Fibroblast of skin of left quadriceps (primary cell): ENCODE results near the gene SPA17.

Experiments
- DNase-seq, 2 experiments: peaks; one replicate each; pipeline ENCODE4 v3.0.0-alpha.2; 2013; ENCODE audit warnings: low read depth in 2 of 2

The SPA17 gene

DNA sequence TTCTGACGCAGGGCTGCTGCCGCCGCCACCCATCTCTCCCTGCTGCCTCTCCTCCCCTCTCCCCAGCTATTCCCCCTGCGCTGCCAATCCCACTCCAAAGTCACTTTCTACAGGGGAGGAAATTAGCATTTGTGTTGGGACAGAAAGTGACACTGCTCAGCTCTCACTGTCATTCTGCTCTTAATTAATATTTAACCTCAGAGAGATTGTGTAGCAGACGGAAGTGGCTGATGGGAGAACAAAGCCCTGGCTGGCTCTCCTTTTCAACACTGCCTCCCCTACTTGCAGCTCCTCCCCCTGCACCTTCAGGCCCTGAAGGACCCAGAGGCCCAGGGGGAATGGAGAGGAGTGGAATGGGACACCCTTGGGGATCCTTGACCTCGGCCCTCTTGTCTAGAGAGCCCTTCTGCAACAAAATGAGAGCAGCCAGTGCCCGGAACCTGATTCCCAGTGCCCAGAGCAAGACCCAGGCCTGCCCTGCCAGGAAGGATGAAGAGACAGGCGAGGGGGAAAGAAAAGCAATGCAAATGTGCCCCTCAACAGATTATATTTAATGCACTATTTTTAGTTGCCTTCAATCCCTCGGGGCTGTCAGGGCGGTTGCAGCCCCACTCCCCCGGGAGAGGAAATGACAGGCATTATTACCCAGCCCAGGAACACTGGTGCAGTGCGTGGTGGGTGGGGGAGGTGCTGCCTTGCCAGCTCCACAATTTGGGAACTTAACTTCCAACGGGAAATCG is 51.4 kb downstream of the SPA17 start:
- DNase-seq = no peak

DNA sequence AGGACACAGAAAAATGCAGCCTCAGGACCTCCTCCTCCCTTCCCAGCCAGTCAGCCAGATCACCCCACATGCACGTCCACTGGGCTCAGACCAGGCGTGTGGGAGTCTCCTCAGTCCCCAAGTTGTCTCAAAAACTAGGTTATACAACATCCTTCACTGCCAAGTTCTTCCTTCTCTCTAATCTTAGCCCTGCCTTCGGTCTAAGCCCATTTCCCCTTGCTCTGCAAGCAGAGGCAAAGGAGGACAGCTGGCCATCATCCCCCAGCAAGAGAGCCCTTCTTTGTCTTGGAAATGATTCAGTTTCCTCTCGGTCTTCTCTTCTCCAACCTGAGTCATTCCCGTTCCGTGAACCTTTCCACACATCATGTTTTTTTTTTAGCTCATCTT is 52.0 kb downstream of the SPA17 start:
- no peak for DNase-seq

DNA sequence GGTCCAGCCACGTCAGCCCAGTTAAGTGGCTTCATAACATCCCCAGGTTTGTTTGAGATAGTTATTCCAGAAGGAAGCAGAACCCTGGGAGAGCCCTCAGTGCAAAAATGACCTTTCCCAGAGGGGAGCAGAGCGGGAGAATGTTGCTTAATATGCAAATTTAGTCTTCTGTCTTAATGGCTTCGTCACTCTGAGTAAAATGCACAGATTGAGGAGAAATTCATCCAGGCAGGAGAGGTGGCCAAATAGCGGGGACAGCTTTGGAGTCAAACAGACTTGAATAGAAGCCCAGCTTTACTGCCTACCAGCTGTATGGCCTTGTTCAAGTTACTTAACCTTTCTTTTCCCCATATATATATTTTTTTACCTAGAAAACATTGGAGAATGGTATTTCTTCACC is 53.8 kb downstream of the SPA17 start:
- no peak for DNase-seq

DNA sequence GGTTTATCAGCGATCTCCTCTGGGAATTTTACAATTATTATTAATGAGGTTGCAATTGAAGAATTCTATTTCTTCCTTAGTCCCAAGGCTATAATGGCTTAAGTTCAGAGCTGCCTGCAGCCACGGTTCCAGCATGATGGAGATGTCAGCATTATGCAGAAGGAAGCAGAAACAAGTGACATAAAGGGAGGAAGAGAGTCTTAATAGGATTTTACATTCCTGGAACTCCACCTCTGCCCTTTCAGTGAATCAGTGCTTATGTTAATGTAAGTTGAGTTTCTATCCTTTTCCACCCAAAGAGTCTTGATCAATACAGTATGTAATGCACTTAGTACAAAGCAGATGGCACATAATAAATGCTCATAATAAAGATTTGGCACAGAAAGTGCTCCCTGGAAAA is 54.4 kb downstream of the SPA17 start:
- DNase-seq = no peak

DNA sequence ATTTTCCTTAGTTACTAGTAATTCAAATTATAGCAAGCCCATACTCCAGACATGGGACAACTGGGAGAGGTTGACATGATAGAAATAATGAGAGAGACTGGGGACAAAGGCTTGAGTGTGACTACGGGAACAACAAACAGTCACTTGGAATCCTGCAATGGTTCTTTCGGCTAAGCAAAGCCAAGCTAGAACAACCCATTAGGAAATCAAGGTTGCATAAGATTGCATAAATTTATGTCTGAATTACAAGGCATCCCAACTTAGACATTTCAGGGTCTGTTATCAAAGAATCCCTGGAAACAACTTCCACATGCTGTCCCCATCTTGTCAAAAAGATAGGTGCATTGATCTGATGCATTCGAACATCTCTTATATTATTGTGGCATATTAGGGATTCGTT is 55.9 kb downstream of the SPA17 start:
- no peak for DNase-seq

DNA sequence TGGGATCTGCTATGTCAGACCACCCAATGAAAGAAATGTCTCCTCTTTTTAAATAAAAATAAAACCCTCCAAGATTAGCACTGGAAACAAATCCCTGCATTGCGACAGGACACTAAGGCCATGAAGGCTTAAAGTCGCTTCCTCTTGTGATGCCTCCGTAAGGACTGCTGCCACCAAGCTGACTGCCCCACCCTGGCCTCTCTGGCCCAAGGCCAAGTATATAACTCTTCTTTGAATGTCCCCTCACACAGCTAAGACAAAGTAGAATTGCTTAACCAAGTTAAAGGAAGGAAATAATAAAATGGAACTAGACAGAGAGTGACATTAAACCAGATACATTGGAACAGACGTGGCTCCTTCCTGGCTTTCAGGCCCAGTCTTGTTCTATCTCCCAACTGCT is 58.5 kb downstream of the SPA17 start:
- DNase-seq = no peak

DNA sequence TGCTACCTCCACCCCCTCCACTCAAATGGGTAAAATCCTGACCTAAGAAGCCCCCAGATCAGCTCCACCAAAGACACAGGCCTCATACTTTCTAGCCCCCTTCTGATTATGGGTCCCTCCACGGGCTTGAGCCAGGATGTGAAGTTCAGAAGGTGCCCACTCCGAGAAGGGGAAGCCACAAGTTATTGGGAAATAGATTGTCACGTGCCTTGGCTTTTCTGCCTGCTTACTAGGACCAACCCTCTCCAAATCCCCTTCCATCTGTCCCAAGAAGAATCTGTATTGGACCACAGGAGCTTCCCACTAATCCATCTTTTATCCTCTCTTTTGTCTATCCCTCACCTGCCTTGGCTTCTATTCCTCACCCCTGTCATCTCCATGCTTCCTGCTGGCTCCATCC is 63.0 kb downstream of the SPA17 start:
- no peak for DNase-seq

DNA sequence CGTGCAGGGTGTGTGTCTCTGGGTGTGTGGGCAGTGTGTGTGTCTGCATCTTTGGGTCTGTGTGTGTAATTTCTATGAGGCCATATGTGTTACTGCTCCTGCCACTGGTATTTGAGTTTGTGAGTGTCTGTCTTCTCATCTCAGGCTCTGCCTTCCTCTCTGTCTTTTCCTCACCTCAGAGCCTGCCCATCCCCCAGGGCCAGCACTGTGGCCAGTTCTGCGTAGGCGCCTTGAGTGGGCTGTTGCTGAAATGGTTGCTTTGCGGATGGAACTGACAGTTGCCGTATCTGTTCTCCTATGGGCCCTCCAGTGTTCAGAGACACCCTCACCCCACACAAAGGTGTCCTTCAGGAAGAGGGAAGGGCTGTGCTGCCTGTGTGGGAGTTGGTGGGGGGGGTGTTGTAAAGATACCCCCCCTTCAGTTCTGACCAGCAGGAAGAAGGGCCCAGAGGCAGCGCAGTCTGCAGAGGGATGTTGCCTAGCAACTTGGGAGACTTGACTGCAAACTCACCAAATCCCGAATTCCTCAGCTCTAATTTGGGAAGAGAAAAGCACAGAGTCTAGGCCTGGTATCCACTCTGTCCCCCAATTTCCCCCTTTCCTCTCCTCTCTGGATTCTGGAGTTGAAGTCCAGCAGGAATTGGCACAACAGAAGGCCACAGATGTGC is 64.1 kb downstream of the SPA17 start:
- DNase-seq = no peak

DNA sequence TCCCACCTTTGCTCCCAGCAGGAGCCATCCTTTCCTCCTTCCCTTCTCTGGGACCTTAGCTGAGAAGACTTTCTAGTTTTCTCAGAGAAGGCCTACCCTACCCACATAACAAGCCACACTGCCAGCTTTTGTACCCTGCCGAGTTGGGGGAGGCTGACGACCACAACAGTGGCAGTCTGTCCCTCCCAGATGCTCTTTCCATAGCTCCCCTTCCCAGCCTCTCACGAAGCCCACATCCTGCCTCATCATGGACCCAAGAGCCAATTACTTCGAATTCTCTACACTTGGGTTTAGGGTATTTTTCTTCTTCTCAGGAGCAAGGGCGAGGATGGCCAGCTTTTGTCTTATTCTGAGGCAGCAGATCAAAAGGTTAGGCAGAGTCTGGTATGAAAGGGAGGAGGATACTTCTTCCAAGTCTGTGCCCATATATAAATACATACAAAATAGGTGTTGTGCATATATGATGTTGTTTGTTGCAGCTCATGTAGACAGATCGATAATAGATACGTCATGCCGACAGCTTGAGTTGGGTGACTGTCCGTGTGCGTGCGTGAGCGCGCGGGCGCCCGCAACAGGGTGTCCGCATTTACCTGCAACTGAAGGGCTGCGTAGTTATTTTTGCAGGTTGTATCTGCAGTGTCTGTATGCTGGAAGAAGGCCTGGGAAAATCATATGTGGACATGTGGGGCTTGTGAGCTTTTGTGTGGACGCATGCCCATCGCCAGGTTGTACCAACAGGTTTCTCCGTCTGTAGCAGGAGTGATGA is 65.2 kb downstream of the SPA17 start:
- DNase-seq = no peak

DNA sequence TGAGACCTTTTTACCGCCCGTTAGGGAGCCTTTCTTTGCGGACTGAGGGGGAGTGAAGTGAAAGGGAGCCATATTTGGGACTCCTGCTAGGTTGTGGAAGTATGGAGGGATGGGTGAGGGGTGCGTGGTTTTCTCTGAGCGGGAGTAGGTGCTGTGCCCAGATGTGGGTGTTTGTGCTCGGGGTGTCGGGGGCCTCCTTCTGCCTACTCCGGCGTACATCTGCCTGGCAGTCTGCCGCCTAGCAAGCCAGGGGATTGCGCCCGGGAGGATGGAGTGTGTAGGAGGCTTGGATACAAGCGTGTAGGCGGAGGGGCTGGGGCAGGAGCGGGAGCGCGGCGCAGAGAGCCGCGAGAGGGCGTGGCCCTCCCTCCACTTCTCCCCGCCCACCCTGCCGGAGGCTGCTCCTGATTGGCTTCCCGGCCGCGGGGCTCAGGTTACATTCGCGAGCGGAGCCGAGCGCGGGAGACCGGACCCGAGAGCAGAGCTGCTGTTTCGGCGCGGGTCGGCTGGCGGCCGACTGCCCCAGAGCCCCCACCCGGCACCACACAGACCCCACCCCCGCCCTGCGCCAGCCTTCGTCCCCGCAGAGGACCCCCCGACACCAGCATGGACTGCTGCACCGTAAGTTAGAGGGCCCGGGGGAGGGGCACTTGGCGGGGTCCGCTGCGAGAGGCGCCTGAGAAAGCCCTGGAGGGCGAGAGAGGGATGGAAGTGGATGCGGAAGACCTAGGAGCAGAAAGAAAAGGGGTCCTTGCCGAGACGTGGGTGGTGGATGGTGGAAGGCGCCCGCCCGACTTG is 66.0 kb downstream of the SPA17 start, which contains the start of gene NRGN:
Gene NRGN (plus strand): TSS at position 464 of the 798 bp plus-strand sequence. CDS start 143 bp downstream, at position 607.
- peak; percentile 56 to 61 for DNase-seq

DNA sequence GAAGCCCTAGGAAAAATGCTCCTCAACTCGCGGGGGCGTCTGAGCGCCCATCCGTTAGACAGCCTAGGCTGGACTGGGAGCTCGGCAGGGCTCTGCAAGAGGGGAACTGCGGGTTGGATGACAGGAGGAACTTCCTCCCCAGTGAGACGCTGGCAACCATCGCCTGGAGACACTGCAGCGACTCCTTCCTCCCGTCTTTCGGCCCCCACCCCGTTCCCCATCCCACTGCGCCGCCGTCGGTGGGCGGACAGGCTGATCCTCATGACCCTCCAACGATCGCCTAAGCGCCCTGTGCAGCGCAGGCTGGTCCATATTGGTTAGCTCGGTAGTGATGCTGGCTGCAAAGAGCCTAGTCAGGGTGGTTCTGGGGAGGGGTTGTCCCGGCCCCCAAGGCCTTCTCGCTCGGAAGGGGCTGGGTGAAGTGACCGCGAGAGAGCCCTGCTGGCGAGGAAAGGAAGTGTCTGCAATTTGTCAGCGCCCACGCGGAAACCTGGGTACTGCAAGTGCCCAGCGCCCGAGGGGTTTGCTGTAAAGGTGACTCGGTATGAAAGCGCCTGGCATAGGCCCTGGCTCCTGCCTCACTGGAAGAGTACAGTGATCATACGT is 66.7 kb downstream of the SPA17 start:
- no peak for DNase-seq

DNA sequence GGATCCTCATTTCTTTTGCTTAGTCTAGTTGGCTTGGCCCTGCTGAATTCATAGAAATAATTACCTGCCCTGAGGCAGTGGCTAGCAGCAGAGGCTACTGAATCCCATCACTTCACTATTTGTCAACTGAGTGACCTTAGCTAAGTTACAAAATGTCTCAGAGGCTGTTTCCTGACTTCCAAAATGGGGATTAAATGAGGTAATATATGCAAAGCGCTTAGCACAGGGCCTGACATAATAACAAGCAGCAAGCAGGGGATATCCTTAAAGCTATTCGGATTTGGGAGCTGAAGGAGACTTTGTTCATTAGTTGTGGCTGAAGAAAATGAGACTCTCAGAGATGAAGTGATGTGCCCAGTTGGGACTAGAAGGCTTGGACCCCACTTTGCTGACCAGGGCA is 68.9 kb downstream of the SPA17 start:
- no peak for DNase-seq

DNA sequence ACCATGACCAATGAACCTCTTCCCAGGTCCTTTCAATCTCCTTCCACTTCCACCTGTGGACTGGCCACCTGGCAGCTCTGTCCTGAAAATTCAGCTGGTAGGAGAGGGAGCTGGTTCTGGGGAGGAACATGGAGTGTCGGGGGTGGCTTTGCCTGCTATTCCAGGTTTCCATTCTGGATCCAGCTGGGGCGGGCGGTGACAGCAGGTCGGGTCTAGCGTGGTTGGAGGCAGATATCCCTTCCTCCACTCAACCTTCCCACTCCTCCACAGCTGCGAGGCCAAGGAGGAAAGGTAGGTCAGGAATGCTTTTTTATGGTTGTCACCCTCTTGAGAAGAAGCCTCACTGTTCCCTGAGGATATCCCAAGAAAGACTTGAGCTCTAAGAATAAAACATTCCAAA is 69.3 kb downstream of the SPA17 start:
- no peak for DNase-seq

DNA sequence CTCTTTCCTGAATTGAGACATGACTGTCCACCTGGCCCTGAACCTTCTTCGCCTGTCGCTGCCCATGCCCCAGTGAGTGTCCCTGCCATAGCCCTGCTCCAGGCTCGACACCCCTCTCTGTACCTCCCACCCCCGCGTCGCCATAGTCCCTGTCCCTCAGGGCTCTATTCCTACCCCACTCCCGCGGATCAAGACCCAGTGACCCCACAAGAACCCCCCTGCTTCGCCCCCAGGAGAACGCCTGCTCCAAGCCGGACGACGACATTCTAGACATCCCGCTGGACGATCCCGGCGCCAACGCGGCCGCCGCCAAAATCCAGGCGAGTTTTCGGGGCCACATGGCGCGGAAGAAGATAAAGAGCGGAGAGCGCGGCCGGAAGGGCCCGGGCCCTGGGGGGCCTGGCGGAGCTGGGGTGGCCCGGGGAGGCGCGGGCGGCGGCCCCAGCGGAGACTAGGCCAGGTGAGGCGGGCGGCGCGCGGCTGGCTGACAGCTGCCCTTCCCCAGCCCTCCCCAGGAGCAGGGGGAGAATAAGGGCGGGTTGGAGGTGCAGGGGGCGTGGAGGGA is 71.6 kb downstream of the SPA17 start:
- DNase-seq = no peak

DNA sequence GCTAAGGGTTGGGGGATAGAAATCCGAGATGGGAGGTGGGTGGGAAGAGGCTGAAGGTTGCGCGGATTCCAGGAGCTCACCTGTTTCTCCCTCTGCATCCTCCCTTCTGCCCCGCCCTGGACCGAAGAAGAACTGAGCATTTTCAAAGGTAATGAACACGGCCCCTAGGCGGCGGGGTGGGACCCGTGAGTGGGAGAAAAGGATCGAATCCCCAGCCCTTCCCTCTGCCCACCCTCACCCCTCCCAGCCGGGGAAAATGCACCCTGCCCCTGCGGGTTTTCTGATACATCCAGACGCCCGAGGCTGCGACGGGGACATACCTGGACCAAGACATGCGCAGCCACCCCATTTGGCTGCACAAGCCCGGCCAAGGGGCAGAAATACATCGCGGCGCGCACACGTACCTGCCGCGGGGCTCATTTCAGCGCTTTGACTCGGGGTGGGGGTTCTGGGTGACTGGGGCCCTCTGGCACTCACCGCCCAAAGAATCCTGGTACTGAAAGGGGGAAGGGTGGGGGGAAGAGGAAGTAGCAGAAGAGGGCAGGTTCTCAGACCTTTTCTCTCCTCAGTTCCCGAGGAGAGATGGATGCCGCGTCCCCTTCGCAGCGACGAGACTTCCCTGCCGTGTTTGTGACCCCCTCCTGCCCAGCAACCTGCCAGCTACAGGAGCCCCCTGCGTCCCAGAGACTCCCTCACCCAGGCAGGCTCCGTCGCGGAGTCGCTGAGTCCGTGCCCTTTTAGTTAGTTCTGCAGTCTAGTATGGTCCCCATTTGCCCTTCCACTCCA is 72.3 kb downstream of the SPA17 start:
- no peak for DNase-seq

DNA sequence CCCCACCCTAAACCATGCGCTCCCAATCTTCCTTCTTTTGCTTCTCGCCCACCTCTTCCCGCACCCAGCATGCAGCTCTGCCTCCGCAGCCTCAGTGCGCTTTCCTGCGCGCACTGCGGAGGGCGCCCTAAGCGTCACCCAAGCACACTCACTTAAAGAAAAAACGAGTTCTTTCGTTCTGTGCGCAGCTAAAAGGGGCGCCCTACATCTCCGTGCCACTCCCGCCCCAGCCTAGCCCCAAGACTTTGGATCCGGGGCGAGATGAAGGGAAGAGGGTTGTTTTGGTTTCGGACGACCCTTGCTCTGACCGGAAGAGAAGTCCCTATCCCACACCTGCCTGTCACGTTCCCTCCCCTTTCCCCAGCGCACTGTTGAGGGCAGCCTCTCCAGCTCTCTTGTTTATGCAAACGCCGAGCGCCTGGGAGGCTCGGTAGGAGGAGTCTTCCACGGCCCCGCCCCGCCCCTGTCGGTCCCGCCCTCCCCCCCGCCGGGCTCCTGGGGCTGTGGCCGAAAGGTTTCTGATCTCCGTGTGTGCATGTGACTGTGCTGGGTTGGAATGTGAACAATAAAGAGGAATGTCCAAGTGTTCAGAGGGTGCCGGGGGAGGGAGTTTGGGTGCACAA is 73.0 kb downstream of the SPA17 start:
- DNase-seq = no peak
